HG02943 (cell line): ENCODE data around the gene PDE3A.
"Not testable (repeated sequence)": the region's sequence is repeated elsewhere in the genome, so short reads cannot be mapped to it uniquely, and the experiment has no call there.

Experiments used
- ATAC-seq: cut with Tn5 transposase; IDR thresholded peaks from one replicate; pipeline ENCODE4 v1.9.1; 2021; ENCODE audit warnings: mild to moderate bottlenecking, low read depth, moderate library complexity; ENCODE audit not compliant: unreplicated experiment

PDE3A gene

DNA sequence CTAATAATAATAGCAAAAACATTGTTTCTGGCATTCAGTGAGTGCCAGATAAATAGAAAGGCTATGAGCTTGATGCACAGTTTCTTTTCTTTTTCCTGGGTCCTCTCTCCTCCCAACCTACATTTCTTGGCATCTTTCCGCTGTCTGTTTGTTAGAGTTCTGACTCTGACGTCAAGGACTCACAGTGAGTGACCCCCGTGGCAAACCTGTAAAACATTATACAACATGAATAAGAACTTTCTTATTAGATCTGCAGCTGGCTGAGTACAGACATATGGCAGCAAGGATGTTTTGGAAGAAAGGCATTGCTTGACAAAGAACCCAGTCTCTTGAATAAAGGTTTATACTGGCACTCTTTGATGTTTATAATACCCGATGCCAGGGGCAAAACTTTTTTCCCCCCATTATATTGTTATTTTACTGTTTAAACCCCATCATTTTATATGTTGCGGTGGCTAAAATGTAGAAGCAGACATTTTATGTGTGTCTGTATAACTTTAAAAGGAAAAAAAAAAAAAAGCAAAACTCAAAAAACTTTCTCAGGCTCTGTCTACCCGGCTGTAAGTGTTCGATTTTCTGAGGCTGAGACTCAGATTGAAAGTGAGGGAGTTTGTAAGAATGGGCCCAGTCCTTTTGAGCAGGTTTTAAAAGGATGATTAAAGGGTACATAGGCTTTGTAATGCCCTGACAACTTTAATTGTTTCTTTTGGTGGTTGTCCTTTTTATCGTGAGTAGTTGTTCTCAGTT is 159.3 kb downstream of the PDE3A start:
- ATAC-seq = no peak

GRCh38 chr12:20528208-20528607 is 159.9 kb downstream of the PDE3A start:
- no peak for ATAC-seq

DNA sequence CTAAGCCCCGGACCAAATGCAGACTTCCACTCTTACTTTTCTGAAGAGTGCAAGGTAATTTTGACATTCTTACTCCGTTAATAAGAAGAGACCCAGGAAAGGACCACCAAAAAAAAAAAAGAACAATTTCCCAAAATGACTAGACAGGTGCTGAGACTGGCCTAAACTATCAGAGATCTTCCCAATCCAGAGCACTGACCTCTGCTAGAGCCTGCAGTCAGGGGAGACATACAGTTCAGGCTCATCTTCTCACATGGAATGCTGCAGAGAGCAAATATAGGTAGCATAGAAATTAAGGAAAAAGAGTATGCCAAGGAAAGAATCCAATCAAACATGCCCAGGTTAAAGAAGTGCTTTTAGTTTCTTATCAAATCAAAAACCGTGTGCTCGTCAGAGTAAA is 177.9 kb downstream of the PDE3A start:
- no peak for ATAC-seq

GRCh38 chr12:20547816-20548575 is 179.7 kb downstream of the PDE3A start:
- ATAC-seq = no peak

DNA sequence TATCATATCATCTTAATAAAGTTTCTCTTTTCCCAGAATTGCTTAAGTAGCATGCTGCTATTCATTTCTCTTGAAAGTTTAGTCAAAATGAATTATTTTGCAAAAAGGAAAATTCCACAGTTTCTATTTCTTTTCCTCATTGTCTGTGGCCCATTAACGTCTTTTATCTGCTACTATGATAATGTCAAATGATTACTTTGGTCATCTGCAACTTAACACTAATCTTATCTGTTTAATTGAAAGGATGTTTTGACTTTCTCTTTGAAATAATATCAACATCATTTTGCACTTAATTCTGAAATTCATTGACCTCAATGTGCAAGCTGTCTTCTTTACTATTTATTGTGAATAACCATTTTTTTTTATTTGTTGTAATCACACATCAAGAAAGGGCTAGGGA is 180.3 kb downstream of the PDE3A start:
- ATAC-seq = no peak

- no peak for ATAC-seq
Observed at GRCh38 chr12:20549108-20549719, 180.9 kb downstream of the PDE3A start.

DNA sequence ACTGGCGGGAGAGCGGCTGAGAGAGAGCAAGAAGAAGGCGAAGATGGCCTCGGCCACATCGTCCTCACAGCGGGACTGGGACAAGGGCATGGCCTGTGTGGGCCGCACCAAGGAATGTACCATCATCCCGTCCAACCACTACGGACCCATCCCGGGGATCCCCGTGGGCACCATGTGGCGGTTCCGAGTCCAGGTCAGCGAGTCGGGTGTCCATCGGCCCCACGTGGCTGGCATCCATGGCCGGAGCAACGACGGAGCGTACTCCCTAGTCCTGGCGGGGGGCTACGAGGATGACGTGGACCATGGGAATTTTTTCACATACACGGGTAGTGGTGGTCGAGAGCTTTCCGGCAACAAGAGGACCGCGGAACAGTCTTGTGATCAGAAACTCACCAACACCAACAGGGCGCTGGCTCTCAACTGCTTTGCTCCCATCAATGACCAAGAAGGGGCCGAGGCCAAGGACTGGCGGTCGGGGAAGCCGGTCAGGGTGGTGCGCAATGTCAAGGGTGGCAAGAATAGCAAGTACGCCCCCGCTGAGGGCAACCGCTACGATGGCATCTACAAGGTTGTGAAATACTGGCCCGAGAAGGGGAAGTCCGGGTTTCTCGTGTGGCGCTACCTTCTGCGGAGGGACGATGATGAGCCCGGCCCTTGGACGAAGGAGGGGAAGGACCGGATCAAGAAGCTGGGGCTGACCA is 183.6 kb downstream of the PDE3A start:
- ATAC-seq = not testable (repeated sequence)

GRCh38 chr12:20552586-20552985 is 184.2 kb downstream of the PDE3A start:
- not testable (repeated sequence) for ATAC-seq

- ATAC-seq = no peak
Observed at GRCh38 chr12:20555015-20555414, 186.7 kb downstream of the PDE3A start.

DNA sequence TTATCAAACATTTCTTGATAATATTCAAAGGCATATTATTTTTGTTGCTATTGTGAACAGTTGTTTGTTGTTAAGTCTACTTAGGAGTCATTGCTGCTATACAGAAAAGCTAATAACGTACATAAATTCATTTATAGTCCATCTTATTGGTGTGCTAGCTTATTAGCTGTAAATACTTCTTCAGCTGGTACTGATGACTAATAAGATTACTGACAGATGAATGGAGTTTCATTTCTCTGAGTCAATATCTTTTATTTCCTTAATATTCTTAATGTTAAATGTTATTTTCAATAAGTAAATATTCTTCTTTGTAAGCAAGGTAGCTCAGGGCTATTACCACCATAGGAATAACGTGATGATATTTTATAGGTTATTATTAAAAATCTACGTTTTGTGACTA is 187.4 kb downstream of the PDE3A start:
- no peak for ATAC-seq

DNA sequence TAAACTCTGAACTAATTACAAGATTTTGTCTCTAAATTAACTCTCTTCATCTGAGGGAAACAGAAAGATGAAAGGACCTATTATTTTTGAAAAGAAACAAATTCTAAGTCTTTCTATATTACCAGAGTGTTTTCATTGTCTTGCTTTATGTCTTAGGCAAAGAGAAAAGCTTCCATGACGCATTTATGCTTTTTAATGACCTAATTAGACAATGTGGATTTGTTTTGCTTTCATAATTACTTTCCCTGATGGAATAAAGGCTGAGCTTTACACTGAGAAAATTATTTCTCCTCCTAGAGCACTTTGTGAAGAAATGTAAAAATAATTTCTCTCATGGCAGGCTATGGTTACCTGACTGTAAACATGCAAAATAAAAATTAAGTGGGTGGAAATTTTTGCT is 188.8 kb downstream of the PDE3A start:
- no peak for ATAC-seq

DNA sequence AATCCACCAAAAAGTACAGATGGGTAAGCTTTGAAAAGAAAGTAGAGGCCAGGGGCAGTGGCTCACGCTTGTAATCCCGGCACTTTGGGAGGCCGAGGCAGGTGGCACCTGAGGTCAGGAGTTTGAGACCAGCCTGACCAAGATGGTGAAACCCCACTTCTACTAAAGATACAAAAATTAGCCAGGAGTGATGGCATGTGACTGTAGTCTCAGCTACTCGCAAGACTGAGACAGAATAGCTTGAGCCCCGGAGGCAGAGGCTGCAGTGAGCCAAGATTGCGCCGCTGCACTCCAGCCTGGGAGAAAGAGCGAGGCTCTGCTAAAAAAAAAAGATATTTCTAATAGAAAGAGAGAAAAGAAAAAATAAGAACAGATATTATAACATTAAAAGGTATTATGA is 192.6 kb downstream of the PDE3A start:
- no peak for ATAC-seq

DNA sequence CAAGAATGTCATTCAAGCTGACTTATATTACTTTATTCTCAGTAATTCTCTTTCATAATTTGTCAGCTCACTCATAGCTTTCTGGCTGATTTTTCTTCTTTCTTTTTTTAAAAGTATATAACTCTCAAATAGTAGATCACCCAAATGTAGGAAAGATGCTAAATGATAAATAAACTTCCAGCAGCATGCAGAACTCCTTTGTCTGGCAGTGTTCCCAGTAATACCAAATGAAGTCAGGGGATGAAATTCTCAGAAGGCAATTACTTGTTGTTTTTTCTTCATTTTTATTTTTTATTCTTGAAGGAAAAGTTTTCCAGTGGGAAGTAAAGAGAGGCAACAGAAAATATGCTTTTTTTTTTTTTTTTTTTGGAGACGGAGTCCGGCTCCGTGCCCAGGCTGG is 193.5 kb downstream of the PDE3A start:
- ATAC-seq = no peak

DNA sequence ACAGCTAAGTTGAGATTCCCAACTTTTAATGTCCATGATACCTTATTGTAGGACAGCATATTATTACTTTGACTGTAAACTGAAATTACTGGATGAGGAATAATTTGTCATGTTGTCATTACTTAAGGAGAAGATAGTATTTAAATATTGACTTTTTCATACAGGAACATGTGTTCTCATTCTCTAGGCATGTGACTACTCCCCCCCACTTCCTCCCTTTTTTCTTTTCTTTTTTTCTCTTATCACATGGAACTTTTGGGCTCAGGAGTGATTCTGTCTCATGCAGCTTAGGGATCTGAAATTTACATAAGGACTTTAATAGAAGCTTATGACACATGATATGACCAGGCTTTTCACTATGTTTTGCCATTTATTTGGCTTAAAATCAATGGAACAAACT is 199.1 kb downstream of the PDE3A start:
- ATAC-seq = no peak

- no peak for ATAC-seq
Observed at GRCh38 chr12:20572451-20572850, 204.1 kb downstream of the PDE3A start.

- ATAC-seq = no peak
Observed at GRCh38 chr12:20576528-20576927, 208.2 kb downstream of the PDE3A start.

GRCh38 chr12:20577054-20577453 is 208.7 kb downstream of the PDE3A start:
- no peak for ATAC-seq

DNA sequence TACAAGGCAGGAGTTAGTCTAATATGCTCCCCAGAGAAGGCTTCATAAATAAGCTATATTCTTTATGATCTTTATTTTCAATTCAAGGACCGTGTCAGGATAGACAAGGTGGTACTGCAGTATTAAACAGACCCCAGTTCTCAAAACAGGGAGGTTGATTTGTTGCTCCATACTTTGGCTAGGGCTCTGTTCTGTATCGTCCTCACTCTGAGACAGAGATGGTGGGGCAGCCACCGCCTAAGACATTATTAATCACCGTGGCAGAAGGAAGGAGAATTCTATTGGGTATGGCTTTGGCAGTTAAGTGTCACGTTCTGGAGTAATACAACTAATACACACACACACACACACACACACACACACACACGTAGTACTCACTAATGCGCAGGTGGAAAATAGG is 209.8 kb downstream of the PDE3A start:
- no peak for ATAC-seq

DNA sequence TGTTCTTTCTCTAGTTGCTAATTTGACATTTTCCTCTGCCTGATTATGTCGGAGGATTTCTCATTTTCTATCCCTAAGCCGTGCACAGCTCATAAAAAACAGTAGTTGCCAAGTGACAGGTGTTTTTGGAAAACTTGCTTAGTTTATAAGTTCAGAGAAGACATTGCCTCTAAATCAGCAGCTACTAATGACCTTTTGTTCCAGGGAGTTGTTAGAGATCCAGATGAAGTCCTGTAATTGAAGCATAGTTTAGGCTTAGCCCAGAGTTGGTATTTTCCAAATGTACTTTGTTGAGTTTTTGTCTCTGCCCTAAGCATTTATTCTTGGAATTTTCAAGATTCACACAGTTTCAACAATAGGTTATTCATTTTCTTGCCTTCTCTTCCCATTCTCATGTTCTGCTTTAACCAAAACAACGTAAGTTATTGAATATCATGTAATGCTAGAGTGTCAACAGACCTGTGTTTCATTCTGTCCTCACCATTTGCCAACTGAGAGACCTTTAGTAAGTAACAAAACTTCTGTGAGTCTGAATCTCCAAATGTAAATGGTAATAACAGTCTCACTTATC is 216.8 kb downstream of the PDE3A start:
- ATAC-seq = no peak

DNA sequence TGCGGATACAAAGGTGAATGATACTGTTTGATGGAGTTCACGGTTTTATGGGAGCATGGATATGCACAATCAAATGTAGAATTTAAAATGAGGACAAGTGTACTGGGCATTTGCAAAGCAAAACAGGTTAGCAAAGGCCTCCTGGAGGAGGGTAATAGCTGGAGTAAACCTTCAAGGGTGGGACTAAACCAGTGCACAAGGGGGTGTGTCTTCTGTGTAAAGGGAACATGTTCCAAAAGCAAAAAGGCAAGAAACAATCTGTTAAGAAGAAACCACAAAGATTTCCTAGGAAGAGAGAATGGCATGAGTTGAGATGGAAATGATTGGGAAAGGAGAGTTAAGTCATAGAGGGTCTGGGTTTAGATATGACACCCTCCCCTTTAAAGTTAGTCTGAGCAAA is 217.6 kb downstream of the PDE3A start:
- ATAC-seq = no peak

DNA sequence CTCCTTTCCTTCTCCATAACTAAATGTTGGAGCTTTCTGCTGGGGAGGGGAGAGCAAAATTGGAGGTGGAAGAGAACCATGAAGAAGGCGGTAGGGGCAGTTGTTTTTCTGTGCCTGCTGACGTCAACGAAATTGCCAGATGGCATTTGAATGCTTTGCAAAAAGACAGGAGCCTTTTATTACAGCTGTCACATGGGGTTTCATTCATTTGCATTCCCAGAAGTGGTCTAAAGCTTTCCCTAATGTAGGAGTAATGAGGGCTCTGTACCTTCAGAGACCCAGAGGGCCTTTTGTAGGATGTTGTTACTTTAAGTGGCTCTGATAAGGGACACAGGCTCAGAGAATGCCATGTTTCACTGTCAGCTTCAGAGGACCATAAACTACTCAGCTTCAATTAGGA is 219.7 kb downstream of the PDE3A start:
- ATAC-seq = no peak
